H7 (cell line): Measurements from ENCODE around the gene KDM1A. TPM values are rescaled to one million over a fixed set of nuclear protein-coding genes. Genes with fewer than 3 reads are reported as not detected.

Experiments
- DNase-seq: peaks from one replicate; pipeline ENCODE4 v3.0.0; 2012
- H3K27me3 ChIP-seq: 2 replicates; pipeline ENCODE4 v1.6.0; 2011; ENCODE audit warnings: mild to moderate bottlenecking, low read length; ENCODE audit not compliant: control insufficient read depth, insufficient read depth
- H3K36me3 ChIP-seq: replicated peaks from 2 replicates; pipeline ENCODE4 v1.5.1; 2011; ENCODE audit warnings: low read length; ENCODE audit not compliant: control insufficient read depth, insufficient read depth
- H3K4me3 ChIP-seq: 2 replicates; pipeline ENCODE4 v1.5.1; 2011; ENCODE audit warnings: low read depth, mild to moderate bottlenecking, control low read depth, low read length, moderate library complexity; ENCODE audit not compliant: insufficient read depth
- total RNA-seq: library from RNA; depleted of rRNA; stranded (reverse); fragments of >200 nt; shearing (Covaris generic); gene quantifications from 2 replicates; pipeline ENCODE4 v1.2.3, GENCODE V29; 2014; rRNA removed

The KDM1A gene
- total RNA-seq, 1 experiment from 2014 or later = 468 TPM

DNA sequence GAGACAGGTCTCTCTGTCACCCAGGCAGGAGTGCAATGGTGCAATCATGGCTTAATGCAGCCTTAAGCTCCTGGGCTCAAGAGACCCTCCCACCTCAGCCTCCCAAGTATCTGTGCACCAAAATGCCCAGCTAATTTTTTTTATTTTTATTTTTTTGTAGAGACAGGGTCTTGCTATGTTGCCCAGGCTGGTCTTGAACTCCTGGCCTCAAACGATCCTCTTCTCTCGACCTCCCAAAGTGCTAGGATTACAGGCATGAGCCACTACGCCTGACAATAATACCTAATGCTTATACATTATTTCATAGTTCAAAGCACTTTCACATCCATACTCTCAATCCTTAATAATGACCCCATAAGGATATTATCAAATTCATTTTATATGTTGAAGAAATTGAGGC lies 101.1 kb downstream of the KDM1A start:
- Histone ChIP-seq H3K4me3 (no peak overlapping the region), H3K36me3 (no peaks in the 10 kb centered on the region), H3K27me3 (no peaks in the 10 kb centered on the region)
- DNase-seq = no peak

DNA sequence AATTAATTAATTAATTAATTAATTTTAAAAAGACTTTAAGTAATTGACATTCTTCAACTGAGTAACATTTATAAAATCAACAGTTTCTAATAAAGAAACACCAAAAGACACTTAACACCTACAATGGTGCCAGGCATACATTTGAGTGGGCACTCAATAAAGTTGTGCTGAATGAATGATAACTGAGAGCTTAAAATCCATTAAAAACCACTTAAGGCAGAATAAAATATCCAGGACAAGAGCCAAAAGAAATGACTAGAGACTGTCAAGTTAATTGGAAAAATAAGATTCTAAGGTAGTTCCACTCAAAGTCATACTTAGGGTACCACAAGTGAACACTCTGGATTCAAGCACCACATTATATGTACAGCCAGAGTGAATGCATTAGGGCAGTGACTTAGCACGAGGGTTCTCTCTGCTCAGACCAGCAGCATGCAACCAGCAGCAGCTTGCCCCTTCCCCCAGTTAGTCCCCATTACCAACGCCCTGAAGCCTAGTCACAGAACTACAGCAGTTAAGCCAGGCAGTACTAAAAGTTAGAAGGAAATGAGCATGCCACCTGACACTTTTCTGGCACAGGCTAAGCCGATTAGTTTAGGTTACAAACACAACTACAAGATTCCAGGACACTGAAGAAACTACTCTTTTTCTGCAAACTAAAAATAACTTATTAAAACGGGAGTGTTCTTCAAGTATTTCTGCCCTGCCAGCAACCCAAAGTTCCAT lies 102.9 kb downstream of the KDM1A start:
- Histone ChIP-seq H3K27me3 (no peaks in the 10 kb centered on the region), H3K4me3 (no peak overlapping the region), H3K36me3 (no peaks in the 10 kb centered on the region)
- DNase-seq = peak; percentile 39

DNA sequence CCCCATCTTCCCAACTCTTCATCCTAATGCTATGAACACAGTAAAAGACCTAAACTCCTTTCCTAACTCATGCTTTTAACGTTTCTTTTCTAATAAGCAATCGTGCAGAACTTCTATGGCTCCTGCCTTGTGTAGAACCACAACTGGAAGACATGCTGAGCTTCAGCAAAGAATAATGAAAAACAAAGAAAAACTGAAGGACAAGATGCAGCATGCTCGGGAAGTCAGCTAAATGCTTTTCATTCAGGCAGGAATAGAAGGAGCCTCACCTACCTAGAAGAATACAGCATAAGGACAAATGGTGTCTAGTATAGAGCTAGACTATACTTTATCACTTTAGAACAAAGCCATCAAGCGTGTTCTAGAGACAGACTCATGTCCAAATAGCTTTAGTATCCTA lies 103.5 kb downstream of the KDM1A start:
- H3K36me3 ChIP-seq = no peaks in the 10 kb centered on the region
- no peak overlapping the region for H3K4me3 ChIP-seq
- no peaks in the 10 kb centered on the region for H3K27me3 ChIP-seq
- no peak for DNase-seq

DNA sequence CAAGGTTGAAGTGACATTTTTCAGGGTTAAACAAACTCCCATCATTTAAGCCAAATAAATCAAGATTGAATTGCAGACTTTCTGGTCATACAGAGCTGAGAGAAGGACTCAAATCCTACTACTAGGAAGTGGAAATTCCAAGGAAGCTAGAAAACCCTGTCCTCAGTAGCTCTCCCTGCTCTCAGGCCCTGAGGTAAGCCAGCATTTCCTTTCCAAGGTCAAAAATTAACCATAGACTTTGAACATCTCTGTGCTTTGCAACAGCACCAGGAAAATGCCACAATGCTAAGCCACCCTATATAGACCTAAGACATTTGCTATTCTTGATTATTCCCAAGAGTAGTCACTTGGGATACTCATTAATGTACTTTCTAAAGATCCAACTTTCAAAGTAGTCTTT lies 104.3 kb downstream of the KDM1A start:
- no peak overlapping the region for H3K4me3 ChIP-seq
- DNase-seq = no peak
- no peaks in the 10 kb centered on the region for H3K27me3 ChIP-seq
- H3K36me3 ChIP-seq = no peaks in the 10 kb centered on the region

DNA sequence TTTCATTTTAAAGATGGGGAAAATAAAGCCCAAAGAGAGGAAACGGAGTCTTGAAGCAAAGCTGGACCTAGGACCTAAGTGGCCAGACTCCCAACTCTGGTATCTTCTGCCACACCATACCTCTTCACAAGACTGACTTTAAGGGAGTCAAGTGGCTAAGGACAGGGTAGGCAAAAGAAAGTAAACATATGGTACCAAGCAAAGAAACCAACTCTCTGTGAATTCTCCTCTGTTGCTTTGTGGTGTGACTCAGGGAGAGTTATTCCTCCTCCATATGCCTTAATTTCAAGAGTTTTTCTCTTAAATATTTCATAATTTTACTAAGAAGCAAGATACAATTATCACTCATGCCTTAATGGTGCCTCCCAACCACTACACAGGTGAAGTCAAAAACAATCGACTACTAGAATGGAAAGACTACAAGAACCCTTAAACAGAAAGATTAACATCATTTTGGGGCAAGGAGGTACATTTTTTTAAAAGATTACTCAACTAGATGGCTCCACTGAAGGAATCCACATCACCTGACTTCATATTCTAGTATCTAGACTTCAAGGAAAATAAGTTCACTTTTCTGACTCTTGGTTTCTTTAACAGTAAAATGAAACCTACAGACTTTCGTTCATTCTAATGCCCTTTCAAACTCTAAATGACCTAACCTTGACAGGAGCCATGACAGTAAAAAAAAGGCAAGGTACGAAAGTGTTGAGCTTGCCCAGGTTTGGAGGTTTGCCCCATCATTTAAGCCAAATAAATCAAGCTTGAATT lies 105.2 kb downstream of the KDM1A start:
- Histone ChIP-seq H3K36me3 (no peaks in the 10 kb centered on the region), H3K27me3 (no peaks in the 10 kb centered on the region), H3K4me3 (no peak overlapping the region)
- DNase-seq = no peak

DNA sequence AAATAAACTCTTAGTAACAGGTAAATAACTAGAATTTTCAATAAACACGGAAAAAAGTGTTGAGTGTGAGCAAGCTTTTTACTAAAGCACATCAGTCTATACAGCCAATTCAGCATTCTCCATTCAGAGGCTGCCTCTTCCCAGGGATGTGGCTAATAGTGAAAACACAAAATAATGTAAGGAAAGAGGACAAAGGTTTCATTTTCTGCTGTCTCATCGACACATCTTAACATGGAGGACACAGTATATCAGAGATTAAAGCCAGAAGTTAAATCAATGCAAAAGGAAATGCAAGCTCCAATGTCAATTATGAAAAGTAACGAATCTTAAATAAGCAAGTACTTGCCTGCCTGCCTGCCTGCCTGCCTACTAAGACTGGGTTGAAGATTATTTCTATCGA lies 106.2 kb downstream of the KDM1A start:
- Histone ChIP-seq H3K4me3 (no peak overlapping the region), H3K36me3 (no peaks in the 10 kb centered on the region), H3K27me3 (no peaks in the 10 kb centered on the region)
- no peak for DNase-seq

DNA sequence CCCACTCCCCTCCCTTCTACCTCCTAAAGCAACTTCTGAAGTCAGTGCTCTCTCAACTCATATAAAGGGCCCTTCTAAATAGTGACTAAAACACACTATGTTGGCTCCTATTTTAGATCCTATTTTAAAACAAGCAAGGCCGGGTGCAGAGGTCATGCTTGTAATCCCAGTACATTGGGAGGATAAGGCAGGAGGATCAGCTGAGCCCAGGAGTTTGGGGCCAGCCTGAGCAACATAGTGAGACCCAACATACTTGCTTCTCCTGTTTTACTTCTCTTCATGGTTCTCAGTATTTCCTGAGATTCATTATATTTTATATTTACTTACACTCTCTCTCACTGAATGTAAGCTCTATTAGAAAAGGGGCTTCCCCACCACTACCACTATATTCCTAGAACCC lies 106.9 kb downstream of the KDM1A start:
- Histone ChIP-seq H3K4me3 (no peak overlapping the region), H3K27me3 (no peaks in the 10 kb centered on the region), H3K36me3 (no peaks in the 10 kb centered on the region)
- DNase-seq = no peak

DNA sequence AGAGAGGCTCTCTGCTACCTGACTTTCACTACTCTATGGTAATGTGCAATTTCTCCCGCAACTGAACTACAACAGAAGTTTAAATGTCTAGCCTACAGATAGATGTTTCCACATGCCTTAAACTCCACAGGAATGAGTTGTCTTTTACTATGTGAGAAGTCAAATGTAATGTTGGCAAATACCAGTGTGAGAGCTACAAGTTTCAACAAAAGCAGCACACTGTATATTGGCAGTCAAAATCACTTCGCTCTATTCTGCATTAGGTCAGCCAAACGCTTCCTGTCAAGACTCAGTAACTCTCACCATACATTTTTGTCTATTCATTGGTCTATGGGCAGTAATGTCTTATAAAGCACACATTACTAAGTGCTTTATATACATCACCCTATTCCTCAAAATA lies 107.5 kb downstream of the KDM1A start:
- DNase-seq = no peak
- H3K4me3 ChIP-seq = no peak overlapping the region
- no peaks in the 10 kb centered on the region for H3K27me3 ChIP-seq
- no peaks in the 10 kb centered on the region for H3K36me3 ChIP-seq

DNA sequence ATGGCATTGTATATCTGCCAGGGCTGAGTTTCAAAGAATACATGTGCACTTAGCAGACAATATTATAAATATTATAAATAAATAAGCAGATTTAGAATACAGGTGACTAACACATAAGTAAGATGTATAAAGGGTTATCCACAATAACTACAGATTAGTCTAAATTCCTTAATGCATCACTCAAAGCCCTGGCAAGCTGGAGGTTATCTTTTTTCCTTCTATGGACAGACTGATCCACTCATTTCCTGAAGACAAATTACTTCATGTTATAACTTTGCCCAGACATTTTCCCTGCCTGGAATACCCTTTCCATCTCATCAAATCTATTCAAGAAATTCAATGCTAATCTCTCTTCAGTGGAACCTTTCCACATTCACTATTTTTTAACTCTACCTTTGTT lies 110.6 kb downstream of the KDM1A start:
- Histone ChIP-seq H3K27me3 (no peaks in the 10 kb centered on the region), H3K36me3 (no peaks in the 10 kb centered on the region), H3K4me3 (no peak overlapping the region)
- no peak for DNase-seq

DNA sequence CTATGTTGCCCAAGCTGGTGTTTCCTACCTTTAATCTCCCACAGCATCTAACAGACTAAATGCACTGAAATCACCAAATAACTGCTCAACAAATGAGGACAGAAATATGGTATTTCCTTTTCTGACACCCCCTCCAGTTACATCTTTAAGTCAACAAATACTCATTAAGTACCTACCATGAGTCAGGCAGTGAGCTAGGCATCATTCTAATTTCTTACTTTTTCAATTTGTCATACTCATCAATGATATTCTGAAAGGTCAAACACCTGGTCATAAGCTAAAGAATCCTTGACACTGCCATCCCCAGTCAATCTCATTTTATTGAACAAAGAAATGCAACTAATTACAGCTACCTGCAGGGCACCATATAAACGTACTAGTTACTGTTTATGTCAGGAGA lies 112.8 kb downstream of the KDM1A start:
- no peaks in the 10 kb centered on the region for H3K36me3 ChIP-seq
- no peaks in the 10 kb centered on the region for H3K27me3 ChIP-seq
- H3K4me3 ChIP-seq = no peak overlapping the region
- no peak for DNase-seq

Other genes with a start within 250 kb of the KDM1A start
- gene LACTBL1, start 46.6 kb upstream of the KDM1A start, total RNA-seq = 0.74 TPM in 1 of 2 replicates, not detected in the other
- gene TEX46, start 3.6 kb upstream of the KDM1A start, total RNA-seq = 0.52 TPM in 1 of 2 replicates, not detected in the other
- gene LUZP1, start 149.4 kb downstream of the KDM1A start, total RNA-seq = 29.9 and 30.9 TPM in 2 replicates
- 3.9 and 4.1 TPM in 2 replicates for gene HTR1D, start 198.0 kb downstream of the KDM1A start, total RNA-seq